ENCODE data around the gene RIPK4.

DNA sequence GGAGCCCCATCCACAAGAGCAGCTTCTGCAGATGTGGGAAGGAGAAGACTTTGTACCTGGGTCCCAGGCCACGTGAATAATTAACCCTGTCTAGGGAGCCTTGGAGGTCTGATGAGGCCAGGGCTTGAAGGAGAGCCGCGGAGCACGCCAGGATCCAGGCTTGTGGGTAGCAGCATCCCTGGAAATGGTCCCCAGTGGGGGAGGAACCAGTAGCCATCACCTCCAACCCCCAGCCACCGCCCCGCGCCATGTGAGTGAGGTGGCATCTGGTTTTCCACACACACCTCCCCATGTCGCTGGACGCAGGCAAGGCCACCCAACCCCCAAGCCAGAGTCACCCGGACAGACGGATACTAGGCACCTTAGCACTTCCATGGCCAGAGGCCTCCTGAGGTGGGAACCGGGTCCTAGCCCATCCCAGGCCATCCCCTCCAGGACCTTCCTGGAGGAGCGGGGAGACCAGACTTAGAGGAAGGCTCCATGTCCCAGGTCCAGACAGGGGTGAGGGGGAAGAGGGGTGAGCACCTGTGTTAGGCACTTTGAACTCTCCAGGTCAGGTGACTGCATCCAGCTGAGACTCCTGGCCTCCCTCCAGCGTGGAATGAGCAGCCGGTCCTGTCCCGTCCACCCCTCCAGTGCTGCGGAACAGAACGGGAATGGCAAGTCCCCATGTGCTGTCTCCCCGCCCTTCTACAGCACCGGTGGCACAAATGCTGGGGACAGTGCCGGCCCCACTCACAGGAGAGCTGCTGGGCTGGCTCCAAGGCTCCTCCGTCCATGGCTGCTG is 53.2 kb downstream of the RIPK4 start:
- no peak for TF ChIP-seq POLR2A (IDR thresholded peaks at IDR 0.05)
- TF ChIP-seq POLR2AphosphoS5 (IDR thresholded peaks at IDR 0.05; ENCODE audit: insufficient read depth in 1 of 2, low read depth in 1 of 2), result no peak
